Activated T-cell treated with anti-CD3 and anti-CD28 coated beads, Interleukin-2, amount 50 U/mL, for 24 hours (primary cell): ENCODE results near the gene OTC.

Source experiments
- DNase-seq: peaks from one replicate; pipeline ENCODE4 v3.0.0-alpha.2; 2020
- H3K27ac Mint-ChIP-seq: 2 replicates; pipeline ENCODE4 v1.8.0; 2020; ENCODE audit warnings: mild to moderate bottlenecking, mixed read lengths
- H3K27me3 Mint-ChIP-seq: 2 replicates; pipeline ENCODE4 v1.8.0; 2020; ENCODE audit warnings: mixed read lengths
- H3K36me3 Mint-ChIP-seq: 2 replicates; pipeline ENCODE4 v1.8.0; 2020; ENCODE audit warnings: low read depth, mixed read lengths
- H3K4me1 Mint-ChIP-seq: 2 replicates; pipeline ENCODE4 v1.8.0; 2020; ENCODE audit warnings: low read depth, mixed read lengths
- H3K4me3 Mint-ChIP-seq: 2 replicates; pipeline ENCODE4 v1.8.0; 2020; ENCODE audit warnings: mild to moderate bottlenecking, moderate library complexity, mixed read lengths
- H3K9me3 Mint-ChIP-seq: 2 replicates; pipeline ENCODE4 v1.8.0; 2020; ENCODE audit warnings: mixed read lengths

The OTC gene

DNA sequence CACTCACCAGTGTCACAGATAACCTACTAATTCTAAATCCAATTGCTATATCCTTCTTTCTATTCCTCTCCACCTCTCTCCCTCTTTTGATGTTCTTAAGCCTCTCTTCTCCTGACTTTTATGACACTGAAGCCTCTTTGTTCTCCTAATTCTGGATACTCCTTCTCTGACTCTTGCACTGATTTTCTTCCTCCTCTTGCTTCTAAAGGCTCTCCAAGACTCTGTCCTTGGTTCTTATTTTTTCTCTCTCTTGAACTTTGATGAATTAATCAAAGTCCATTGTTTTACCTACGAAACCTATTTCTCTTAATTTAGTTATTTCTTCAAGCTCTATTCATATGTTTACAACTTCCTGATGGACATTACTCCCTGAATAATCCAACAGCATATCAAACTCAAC is 113.3 kb downstream of the OTC start:
- Mint-ChIP-seq H3K9me3 (no peaks in the 10 kb centered on the region), H3K27ac (no peak overlapping the region), H3K4me3 (no peak overlapping the region), H3K4me1 (no peaks in the 10 kb centered on the region), H3K36me3 (no peaks in the 10 kb centered on the region), H3K27me3 (peaks cover 38% of the 10 kb centered on the region)
- DNase-seq: no peak

DNA sequence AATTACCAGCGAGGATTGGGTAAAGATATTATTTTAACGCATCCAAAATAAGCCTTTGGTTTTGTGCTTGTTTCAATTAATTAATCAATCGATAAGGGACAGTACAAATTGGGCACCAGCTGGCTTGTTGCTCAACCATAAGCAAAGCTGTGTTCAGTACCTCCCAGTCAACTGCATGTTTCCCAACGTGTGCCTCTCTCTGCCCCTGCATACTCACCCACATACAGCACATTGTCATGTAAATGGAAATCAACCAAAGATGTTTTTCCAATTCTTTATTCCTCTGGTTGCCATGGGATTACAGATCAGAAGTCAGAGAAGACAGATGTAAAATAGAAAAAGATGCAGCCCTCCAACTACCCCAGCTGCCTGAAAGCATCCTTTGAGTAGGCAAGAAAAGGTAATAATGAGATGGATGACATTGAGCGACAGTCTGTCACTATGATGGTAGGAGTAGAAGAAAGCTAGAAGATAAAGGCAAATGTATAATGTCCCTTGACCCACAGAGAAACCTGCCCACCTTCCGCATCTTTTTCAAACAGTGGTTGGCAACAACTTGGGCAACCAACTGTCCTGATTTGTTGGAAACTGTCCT is 116.3 kb downstream of the OTC start:
- H3K9me3 Mint-ChIP-seq: no peaks in the 10 kb centered on the region
- H3K4me3 Mint-ChIP-seq: no peak overlapping the region
- H3K27me3 Mint-ChIP-seq: peaks cover 28% of the 10 kb centered on the region
- H3K4me1 Mint-ChIP-seq: no peaks in the 10 kb centered on the region
- no peaks in the 10 kb centered on the region for H3K36me3 Mint-ChIP-seq
- no peak for DNase-seq
- no peak overlapping the region for H3K27ac Mint-ChIP-seq
